Peyer's patch (tissue), 4 donors: Measurements from ENCODE around the gene SI. TPM values are rescaled to one million over a fixed set of nuclear protein-coding genes. Genes with fewer than 3 reads are reported as not detected.

Experiments used
- DNase-seq, 3 donors: peaks; one replicate each; pipeline ENCODE4 v3.0.0-alpha.2; 2017 to 2019
- H3K27ac ChIP-seq, 4 donors: fragments of 200-600 bp; sonication (generic); one replicate each; pipeline ENCODE4 v1.5.1; 2016 to 2019
- H3K27me3 ChIP-seq, 2 donors: fragments of 200-600 bp; sonication (generic); one replicate each; pipeline ENCODE4 v1.5.1; 2019
- H3K36me3 ChIP-seq, 3 donors: fragments of 200-600 bp; sonication (generic); one replicate each; pipeline ENCODE4 v1.5.1; 2016 to 2019
- H3K4me1 ChIP-seq, 4 donors: fragments of 200-600 bp; sonication (generic); one replicate each; pipeline ENCODE4 v1.5.1; 2016 to 2019
- H3K4me3 ChIP-seq, 4 donors: fragments of 200-600 bp; sonication (generic); 1 replicate in 3 of 4; 2 replicates in 1 of 4; pipeline ENCODE4 v1.5.1; 2016 to 2019; ENCODE audit warnings: mild to moderate bottlenecking in 1 of 4
- H3K9me3 ChIP-seq, 4 donors: fragments of 200-600 bp; sonication (generic); one replicate each; pipeline ENCODE4 v1.5.1; 2016 to 2019; ENCODE audit warnings: mild to moderate bottlenecking in 1 of 4
- CTCF ChIP-seq, 6 experiments: fragments of 450-650 bp in 4 of 6; fragments of 200-600 bp in 2 of 6; sonication (generic) in 1 of 6; IDR thresholded peaks; one replicate each; pipeline ENCODE4 v1.5.1; 2017 to 2019; ENCODE audit warnings: antibody characterized with exemption in 6 of 6, mild to moderate bottlenecking in 3 of 6, moderate library complexity in 1 of 6
- POLR2A ChIP-seq, 2 donors: fragments of 450-650 bp; IDR thresholded peaks; one replicate each; pipeline ENCODE4 v1.5.1; 2017; ENCODE audit warnings: antibody characterized with exemption in 2 of 2, mild to moderate bottlenecking in 2 of 2, moderate library complexity in 2 of 2
- total RNA-seq, 4 donors: library from RNA; depleted of rRNA; stranded (reverse); fragments of >200 nt; gene quantifications; one replicate each; pipeline ENCODE4 v1.1.0, GENCODE V29; 2016

SI gene
- total RNA-seq, 4 donors from 2014 or later, result 33.8 to 1,584 (median 1,110) TPM

- peak in 3 of 6 experiments; percentile 45 to 62 (median 48) for TF ChIP-seq CTCF (IDR thresholded peaks at IDR 0.05)
- no peak for TF ChIP-seq POLR2A (IDR thresholded peaks at IDR 0.05)
- no peak for DNase-seq
- Histone ChIP-seq H3K27ac (no peak overlapping the region), H3K9me3 (no peaks in the 10 kb centered on the region), H3K27me3 (no peaks in the 10 kb centered on the region), H3K36me3 (peaks cover 0 to 5% (median 0%) of the 10 kb centered on the region in 3 donors), H3K4me3 (peak overlapping the region in 3 of 4 donors; percentile 15 to 56 (median 52)), H3K4me1 (no peaks in the 10 kb centered on the region)
Observed at GRCh38 chr3:165075695-165076094, 2.6 kb downstream of the SI start.

GRCh38 chr3:165070682-165071081, 7.6 kb downstream of the SI start:
- TF ChIP-seq CTCF (IDR thresholded peaks at IDR 0.05), result peak in 1 of 6 experiments; percentile 47
- no peak for TF ChIP-seq POLR2A (IDR thresholded peaks at IDR 0.05)
- peak in 1 of 3 donors; percentile 47 for DNase-seq
- Histone ChIP-seq H3K4me1 (no peaks in the 10 kb centered on the region), H3K36me3 (peaks cover 0 to 19% (median 0%) of the 10 kb centered on the region in 3 donors), H3K4me3 (no peak overlapping the region), H3K9me3 (no peaks in the 10 kb centered on the region), H3K27me3 (no peaks in the 10 kb centered on the region), H3K27ac (no peak overlapping the region)

GRCh38 chr3:165056510-165056909, 21.8 kb downstream of the SI start:
- DNase-seq, result no peak
- Histone ChIP-seq H3K27me3 (no peaks in the 10 kb centered on the region), H3K4me1 (no peaks in the 10 kb centered on the region), H3K27ac (no peak overlapping the region), H3K4me3 (no peak overlapping the region), H3K9me3 (no peaks in the 10 kb centered on the region), H3K36me3 (peaks cover 0 to 45% (median 0%) of the 10 kb centered on the region in 3 donors)
- TF ChIP-seq POLR2A (IDR thresholded peaks at IDR 0.05) (no peak), CTCF (IDR thresholded peaks at IDR 0.05) (no peak)

- TF ChIP-seq CTCF (IDR thresholded peaks at IDR 0.05) (no peak), POLR2A (IDR thresholded peaks at IDR 0.05) (no peak)
- no peak overlapping the region for H3K27ac ChIP-seq
- H3K27me3 ChIP-seq, result no peaks in the 10 kb centered on the region
- H3K36me3 ChIP-seq, result peaks cover 0 to 56% (median 3%) of the 10 kb centered on the region in 3 donors
- no peak for DNase-seq
- H3K9me3 ChIP-seq, result no peaks in the 10 kb centered on the region
- no peaks in the 10 kb centered on the region for H3K4me1 ChIP-seq
- no peak overlapping the region for H3K4me3 ChIP-seq
Observed at GRCh38 chr3:165040186-165040585, 38.1 kb downstream of the SI start.

GRCh38 chr3:165011557-165011956, 66.7 kb downstream of the SI start:
- H3K4me1 ChIP-seq, result no peaks in the 10 kb centered on the region
- no peak for TF ChIP-seq CTCF (IDR thresholded peaks at IDR 0.05)
- TF ChIP-seq POLR2A (IDR thresholded peaks at IDR 0.05), result no peak
- no peak overlapping the region for H3K27ac ChIP-seq
- peaks cover 0 to 83% (median 0%) of the 10 kb centered on the region in 3 donors for H3K36me3 ChIP-seq
- H3K9me3 ChIP-seq, result no peaks in the 10 kb centered on the region
- H3K4me3 ChIP-seq, result no peak overlapping the region
- H3K27me3 ChIP-seq, result no peaks in the 10 kb centered on the region
- DNase-seq, result no peak

GRCh38 chr3:164984947-164985346, 93.3 kb downstream of the SI start:
- no peaks in the 10 kb centered on the region for H3K27me3 ChIP-seq
- H3K36me3 ChIP-seq, result peaks cover 0 to 51% (median 0%) of the 10 kb centered on the region in 3 donors
- no peaks in the 10 kb centered on the region for H3K4me1 ChIP-seq
- DNase-seq, result no peak
- H3K27ac ChIP-seq, result no peak overlapping the region
- no peak overlapping the region for H3K4me3 ChIP-seq
- H3K9me3 ChIP-seq, result no peaks in the 10 kb centered on the region
- TF ChIP-seq CTCF (IDR thresholded peaks at IDR 0.05), result no peak
- no peak for TF ChIP-seq POLR2A (IDR thresholded peaks at IDR 0.05)
